Measurements from ENCODE around the gene ATP5F1B. TPM values are rescaled to one million over a fixed set of nuclear protein-coding genes. Genes with fewer than 3 reads are reported as not detected.

The ATP5F1B gene
- polyA plus RNA-seq, 1 of the 3 experiments (the other 2 are of a cell fraction) = 762 TPM

Small RNA genes within 50 kb of the gene (small RNA-seq; reads per million reads assigned to genes)
- gene RN7SL809P (0 reads per million in 7 experiments), gene RNU6-343P (0 reads per million in 7 experiments), gene SNORD59A (138 to 6,090 (median 489) reads per million in 7 experiments)

Other genes with a start within 250 kb of the ATP5F1B start
- 5.1 and 5.4 TPM in 2 replicates for gene TIMELESS, start 196.6 kb downstream of the ATP5F1B start, polyA plus RNA-seq (2012; rRNA removed)
- gene MIP, start 191.3 kb downstream of the ATP5F1B start, polyA plus RNA-seq (2012; rRNA removed) = not detected in 2 replicates
- 2.6 and 3.5 TPM in 2 replicates for gene SPRYD4, start 177.4 kb downstream of the ATP5F1B start, polyA plus RNA-seq (2012; rRNA removed)
- 1.2 and 2.1 TPM in 2 replicates for gene GLS2, start 157.8 kb downstream of the ATP5F1B start, polyA plus RNA-seq (2012; rRNA removed)
- gene RBMS2, start 124.2 kb downstream of the ATP5F1B start, polyA plus RNA-seq (2012; rRNA removed) = 8.9 and 12.2 TPM in 2 replicates
- gene BAZ2A, start 15.7 kb downstream of the ATP5F1B start, polyA plus RNA-seq (2012; rRNA removed) = 32.4 and 34.9 TPM in 2 replicates
- 38.9 and 40.5 TPM in 2 replicates for gene PTGES3, start 42.3 kb upstream of the ATP5F1B start, polyA plus RNA-seq (2012; rRNA removed)
- 523 and 644 TPM in 2 replicates for gene NACA, start 79.3 kb upstream of the ATP5F1B start, polyA plus RNA-seq (2012; rRNA removed)
- gene PRIM1, start 106.3 kb upstream of the ATP5F1B start, polyA plus RNA-seq (2012; rRNA removed) = 10.3 and 10.9 TPM in 2 replicates
- gene HSD17B6, start 117.3 kb upstream of the ATP5F1B start, polyA plus RNA-seq (2012; rRNA removed) = 1.2 and 1.5 TPM in 2 replicates